CD4-positive, alpha-beta T cell treated with Interleukin-6 for 4 hours (primary cell): ENCODE data around the gene MRTFA.

Source experiments
- DNase-seq: peaks from one replicate; pipeline ENCODE4 v3.0.0-alpha.2; 2020; ENCODE audit warnings: mixed read lengths

Gene MRTFA

DNA sequence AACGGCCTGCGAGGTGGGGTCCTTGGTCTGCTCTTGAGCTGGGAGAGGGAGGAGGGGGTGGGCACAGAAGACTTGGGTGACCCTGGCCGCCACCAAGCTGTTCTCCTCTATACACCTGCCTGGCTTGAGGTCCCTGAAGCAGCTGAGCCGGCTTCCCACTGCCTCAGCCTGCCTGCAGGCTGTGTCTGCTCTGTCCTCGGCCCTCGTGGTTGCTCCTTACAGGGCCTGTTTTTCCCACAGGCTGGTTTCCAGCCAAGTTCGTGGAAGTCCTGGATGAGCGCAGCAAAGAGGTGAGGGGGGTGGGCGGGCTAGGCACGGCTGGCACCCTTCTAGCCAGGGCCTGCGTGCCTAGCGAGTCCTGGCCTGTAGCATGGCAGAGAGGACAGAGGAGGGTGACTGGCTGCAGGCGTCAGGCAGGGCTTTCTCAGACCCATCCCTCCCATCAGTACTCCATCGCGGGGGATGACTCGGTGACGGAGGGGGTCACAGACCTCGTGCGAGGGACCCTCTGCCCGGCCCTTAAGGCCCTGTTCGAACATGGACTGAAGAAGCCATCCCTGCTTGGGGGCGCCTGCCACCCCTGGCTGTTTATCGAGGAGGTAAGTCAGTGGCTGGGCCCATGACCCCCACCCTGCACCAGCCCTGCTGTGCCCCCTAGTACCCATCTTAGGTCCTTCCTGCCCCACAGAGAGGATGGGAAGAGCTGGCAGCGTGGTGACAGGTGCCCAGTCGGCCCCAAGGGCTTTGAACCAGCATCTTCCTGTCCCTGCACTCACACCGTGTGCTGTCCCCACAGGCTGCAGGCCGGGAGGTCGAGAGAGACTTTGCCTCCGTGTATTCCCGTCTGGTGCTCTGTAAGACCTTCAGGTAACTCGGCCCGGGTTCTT is 228.4 kb downstream of the MRTFA start:
- no peak for DNase-seq

DNA sequence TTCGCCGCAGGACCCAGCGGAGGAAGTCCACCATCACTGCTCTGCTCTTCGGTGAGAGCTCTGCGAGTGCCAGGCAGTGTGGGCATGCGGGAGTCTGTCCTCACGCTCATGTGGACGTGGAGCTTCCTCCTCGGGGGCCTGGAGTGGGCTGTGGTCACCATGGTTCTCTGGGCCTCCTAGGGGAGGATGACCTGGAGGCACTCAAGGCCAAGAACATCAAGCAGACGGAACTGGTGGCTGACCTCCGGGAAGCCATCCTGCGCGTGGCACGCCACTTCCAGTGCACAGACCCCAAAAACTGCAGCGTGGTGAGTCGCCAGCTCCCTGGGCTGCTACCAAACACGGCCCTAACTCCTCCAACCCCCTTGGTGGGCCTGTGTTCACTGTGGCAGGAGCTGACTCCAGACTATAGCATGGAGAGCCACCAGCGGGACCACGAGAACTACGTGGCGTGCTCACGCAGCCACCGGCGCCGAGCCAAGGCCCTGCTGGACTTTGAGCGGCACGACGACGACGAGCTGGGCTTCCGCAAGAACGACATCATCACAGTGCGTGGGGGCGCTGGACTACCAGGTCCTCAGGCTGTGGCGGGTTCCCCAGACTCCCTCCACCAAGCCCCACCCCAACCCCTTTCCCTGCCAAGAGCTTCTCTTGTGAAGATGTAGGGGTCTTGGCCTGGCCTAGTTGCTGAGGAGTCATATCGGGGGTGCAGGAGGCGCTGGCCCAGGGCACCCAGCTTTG is 229.3 kb downstream of the MRTFA start:
- no peak for DNase-seq

DNA sequence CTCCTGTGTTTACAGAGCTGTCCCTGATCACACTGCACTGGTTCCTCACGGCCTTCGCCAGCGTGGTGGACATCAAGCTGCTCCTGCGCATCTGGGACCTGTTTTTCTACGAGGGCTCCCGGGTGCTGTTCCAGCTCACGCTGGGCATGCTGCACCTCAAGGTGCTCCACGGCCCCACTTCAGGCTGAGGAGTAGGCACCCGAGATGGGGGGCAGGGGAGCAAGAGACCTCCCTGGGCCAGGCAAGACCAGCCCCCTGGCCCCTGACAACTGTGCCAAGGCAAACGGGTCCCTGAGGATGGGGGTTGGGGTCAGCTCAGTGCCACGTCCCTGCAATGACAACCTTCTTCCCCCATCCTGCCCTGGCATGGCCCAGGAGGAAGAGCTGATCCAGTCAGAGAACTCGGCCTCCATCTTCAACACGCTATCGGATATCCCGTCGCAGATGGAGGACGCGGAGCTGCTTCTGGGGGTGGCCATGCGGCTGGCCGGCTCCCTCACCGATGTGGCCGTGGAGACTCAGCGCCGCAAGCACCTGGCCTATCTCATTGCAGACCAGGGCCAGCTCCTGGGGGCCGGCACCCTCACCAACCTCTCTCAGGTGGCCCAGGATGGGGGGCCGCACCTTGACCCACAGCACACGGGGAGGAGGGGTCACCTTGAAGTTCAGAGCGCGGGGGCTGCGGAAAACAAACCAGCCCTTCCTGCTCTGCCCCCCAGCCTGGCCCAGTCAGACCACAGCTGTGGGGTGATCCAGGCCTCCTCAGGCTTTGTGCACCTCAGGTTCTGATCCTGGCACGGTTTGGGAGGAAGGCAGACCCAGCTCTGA is 230.2 kb downstream of the MRTFA start:
- no peak for DNase-seq

DNA sequence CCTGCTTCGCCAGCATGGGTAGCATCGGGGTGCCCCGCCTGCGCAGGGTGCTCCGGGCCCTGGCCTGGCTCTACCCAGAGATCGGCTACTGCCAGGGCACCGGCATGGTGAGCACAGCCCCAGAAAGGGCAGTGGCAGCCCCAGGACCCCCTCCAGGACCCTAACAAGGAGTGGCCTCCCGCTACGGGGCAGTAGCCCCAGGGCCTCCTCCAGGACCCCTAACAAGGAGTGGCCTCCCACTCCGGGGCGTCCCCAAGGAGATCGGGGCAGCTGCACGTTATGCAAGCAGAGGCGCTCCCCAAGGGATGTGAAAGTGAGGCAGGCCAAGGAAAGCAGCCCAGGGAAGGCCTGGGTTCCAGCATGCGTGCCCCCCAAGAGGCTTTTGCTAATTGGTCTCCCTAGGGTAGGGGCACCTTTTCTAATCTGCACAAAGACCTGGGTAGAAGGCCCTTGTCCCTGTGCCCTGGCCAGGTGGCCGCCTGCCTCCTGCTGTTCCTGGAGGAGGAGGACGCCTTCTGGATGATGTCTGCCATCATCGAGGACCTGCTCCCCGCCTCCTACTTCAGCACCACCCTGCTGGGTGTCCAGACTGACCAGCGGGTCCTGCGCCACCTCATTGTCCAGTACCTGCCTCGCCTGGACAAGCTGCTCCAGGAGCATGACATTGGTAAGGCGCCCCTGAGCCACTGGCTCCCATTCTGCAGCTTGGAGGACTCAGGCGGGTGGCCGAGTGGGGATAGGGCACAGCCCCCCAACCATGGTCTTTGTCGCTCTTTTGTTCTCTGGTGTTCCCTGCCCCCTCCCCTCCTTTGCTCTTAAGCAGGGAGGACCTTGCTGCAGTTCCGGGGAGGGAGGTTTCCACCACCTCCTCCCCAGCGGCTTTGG is 231.1 kb downstream of the MRTFA start:
- no peak for DNase-seq

DNA sequence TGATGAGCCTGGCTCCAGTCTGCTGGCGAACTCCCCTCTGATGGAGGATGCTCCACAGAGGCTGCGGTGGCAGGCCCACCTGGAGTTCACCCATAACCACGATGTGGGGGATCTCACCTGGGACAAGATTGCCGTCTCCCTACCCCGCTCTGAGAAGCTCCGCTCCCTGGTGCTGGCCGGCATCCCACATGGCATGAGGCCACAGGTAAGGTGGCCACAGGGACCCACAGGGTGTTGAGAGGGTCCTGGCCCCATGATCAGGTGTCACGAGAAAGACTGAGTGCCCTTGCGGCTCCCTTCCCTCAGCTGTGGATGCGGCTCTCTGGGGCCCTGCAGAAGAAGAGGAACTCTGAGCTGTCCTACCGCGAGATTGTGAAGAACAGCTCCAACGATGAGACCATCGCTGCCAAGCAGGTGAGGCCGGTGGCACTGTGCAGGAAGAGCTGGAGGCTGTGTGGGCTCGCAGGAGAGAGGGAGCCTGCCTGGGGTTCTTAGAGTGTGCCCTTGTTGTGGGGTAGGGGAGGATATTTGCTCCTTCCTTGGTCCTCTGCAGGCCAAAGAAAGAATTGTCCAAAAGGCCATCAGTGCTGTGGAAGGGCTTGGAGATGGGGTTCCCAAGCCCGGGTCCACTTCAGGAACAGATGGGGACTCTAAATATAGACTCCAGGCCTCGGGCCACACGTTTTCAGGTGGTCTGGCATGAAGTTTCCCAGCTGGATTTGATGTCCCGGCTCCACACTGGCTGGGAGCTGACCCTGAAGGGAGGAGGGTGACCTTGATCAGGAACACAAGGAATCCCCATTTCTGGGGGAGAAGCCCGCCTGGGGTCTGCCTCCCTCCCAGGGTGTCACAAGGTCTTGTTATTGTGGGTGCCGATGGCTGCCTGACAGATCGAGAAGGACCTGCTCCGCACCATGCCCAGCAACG is 232.0 kb downstream of the MRTFA start:
- no peak for DNase-seq

DNA sequence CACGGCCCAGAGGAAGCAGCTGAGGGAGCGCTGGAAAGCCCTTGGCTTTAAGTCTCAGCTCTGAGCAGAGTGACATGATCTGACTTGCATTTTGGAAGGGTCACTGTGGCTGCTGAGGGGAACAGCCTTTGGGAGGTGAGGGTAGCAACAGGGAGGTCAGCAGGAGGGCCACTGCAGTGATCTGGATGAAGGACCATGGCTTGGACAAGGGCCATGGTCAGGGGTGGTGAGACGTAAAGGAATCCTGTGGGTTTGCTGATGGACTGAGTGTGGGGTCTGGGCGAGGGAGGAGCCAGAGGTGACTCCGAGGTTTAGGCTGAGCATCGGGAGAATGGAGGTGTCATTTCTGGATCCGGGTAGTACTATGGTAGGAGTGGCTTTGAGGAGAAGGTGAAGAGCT is 232.9 kb downstream of the MRTFA start:
- no peak for DNase-seq

DNA sequence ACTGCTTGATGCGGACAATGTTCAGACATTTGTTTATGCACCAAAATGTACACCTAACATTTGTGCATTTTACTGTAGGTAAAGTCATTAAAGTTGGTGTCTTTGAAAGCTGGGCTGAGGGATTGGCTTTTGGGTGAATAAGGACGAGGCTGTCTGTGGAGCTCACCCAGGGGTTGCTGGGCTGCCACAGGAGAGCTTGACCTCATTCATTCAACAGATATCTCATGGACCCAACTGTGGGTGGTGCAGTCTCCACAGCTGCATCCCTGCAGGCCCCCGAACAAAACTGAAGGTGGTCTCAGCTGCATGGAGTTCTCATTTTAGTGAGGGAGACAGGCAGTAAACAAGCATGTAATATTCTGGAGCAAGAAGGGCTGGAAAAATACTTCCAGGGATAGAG is 233.4 kb downstream of the MRTFA start:
- DNase-seq = no peak

DNA sequence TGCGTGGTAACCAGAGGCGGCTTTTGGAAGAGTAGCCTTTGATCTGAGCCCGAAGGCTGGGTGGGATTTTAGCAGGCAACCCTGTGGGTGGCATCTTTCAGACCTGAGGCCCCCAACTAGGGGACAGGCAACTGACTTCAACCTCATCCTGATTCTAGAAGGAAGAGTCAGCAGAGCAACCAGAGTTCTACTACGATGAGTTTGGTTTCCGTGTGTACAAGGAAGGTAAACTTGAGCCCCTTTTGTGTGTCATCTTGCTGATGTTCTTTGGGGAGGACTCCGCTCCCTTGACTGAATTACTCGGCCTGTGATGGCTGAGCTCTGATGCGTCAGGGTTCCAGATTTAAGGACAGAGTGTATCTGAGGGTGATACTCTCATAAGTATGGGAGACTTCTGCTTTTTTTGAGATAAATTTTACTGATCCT is 234.5 kb downstream of the MRTFA start:
- DNase-seq = peak; percentile 20

DNA sequence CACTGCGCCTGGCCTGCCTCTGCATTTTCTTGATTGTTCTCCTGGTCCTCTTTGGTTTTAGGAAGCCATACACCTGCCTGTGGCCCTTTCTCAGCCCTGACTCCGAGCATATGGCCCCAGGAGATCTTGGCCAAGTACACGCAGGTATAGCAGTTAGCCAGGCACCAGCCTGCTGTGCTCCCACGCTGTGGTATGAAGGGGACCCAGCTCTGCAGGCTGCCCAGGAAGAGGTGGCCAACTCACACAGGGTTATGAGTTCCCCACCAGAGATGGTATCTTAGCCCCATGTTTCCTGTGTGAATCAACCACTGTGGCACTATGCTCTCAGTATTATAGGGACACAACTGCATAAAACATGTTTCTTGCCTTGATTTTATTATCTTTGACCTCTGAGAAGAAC is 235.0 kb downstream of the MRTFA start:
- peak; percentile 74 for DNase-seq

DNA sequence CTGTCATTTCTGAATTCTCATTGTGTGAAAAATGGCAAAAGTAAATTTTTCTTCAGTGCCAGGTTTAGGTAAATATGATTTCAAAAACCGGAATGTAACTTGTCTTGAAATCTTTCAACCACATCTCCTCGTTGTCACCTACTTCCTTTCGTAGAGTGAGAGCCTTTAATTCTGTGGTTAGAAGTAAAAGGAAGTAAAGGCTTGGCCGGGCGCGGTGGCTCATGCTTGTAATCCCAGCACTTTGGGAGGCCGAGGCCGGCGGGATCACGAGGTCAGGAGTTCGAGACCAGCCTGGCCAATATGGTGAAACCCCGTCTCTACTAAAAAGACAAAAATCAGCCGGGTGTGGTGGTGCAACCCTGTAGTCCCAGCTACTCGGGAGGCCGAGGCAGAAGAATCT is 236.4 kb downstream of the MRTFA start:
- DNase-seq = peak; percentile 72

DNA sequence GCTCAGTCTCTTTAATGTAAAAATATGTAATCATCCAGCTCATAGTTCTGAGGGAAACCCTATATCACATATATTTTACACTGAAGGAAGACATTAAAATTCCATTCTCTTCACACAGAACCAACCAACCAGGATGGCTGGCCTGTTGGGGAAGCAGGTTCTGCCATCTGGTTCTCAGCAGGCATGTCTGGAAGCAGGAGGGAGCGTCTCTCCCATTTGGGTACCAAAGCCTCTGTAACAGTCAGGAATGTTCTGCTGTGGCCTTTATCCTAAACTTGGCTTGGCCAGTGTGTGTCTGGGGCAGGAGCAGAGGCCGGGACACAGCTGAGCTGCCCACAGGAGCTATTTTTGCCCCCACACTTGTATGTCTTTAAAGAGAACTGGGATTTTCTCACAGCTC is 236.9 kb downstream of the MRTFA start:
- DNase-seq = no peak

DNA sequence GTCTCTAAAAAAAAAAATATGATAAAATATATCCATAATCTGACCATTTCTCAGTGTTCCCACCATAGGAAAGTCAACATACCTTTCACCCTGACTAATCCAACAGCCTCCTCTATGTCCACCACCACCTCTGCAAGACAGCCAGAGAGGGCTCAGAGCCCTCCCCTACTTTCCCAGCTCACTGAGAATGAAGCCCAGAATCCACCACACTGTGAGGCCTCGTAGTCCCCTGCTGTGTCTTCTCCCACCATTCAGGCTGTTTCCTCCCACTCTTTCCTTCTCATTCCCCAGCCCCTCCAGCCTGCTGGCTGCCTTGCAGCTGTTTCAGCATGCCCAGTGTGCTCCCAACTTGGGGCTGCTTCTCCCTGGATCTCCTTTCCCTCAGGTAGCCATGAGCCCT is 239.1 kb downstream of the MRTFA start:
- DNase-seq = no peak

DNA sequence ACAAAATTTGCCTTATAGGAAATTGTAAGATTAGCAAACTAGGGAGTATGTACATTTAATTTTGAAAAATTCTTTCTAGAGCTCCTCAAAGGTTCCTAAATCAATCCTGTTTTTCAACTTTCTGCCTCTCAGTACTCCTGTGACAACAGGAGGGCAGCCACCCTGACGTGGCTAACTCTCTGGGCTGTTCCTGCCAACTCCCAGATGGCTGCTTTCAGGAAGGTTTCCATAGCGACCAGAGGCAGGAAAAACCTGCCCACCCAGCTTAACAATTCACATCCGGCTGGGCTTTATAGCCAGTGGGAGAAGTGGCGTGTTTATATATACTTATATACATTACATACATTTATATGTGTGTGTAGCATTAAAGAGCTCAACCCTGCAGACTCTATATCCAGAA is 239.6 kb downstream of the MRTFA start:
- DNase-seq = no peak

DNA sequence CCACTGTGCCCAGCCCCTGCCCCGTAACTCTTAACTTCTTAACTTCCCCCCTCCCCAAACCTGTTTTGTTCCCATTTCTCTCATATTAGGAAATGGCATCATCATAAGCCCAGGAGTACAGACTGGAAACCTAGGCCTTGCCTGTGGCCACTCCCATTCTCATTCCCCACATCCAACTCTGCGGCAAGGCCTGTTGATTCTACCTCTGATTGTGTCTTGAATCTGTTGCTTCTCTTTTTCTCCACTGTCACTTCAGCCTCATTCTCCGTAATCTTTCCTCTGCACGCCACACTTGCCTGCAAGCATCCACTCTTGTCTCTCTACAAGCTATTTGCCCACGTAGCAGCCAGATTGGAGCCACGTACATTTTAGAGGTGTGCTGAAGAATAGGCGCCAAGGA is 240.9 kb downstream of the MRTFA start:
- no peak for DNase-seq

DNA sequence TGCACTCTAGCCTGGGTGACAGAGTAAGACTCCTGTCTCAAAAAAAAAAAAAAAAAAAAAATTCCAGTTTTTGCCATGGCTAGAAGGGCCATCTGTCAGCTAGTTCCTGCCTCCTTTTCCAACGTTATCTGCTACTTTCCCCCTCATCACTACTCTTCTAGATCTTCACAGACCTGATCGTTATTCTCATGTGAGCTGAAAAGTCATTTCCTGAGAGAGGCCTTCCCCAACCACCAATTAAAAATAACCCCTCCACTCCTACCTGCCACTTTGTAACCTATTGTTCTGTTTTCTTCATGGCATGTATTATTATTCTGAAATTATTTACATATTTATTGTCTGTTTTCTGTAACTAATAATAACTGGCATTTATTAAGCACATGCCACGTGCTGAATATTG is 241.9 kb downstream of the MRTFA start:
- no peak for DNase-seq

DNA sequence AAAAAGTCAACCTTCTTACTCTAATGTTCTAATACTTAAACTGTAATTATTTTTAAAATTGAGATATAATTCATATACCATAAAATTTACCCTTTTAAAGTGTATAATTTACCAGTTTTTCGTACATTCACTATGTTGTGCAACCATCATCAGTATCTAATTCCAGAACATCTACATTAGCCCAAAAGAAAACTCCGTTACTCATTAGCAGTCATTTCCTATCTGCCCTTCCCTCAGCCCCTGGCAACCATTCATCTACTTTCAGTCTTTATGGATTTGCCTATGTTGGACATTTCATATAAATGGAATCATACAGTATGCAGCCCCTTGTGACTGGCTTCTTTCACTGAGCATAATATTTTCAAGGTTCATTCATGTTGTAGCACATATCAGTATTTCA is 243.9 kb downstream of the MRTFA start:
- DNase-seq = no peak

DNA sequence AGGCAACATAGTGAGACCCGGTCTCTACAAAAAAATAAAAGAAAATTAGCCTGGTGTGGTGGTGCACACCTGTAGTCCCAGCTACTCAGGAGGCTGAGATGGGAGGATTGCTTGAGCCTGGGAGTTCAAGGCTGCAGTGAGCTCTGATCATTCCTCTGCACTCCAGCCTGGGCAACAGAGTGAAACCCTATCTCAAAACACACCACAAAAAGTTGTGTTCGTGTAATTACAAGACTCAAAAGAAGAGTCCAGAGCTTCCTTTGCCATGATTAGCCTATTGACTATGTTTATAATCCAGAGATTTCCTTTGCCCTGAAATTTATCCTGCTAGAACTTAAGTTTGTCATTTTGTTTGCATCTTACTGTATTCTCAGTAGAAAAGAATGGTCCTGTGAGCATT is 245.1 kb downstream of the MRTFA start:
- DNase-seq = no peak

DNA sequence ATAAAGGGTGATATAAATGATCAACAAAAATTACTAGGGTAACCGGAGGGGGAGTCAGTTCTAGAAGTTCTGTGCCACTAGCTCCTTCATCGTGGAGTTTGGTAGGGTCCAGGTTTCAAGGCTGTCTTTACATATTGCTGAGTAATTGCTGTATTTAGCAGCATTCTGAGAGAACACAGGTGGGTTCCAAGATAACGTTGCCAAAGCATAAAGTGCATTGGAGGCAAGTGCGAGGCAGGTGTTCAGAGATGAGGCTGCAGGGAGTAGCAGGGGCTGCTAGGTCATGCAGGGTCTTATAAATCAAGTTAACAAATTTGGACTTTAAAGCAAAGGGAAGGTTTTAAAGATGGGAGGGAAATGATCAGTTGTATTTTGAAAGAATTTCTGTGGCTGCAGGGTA is 248.3 kb downstream of the MRTFA start:
- no peak for DNase-seq

DNA sequence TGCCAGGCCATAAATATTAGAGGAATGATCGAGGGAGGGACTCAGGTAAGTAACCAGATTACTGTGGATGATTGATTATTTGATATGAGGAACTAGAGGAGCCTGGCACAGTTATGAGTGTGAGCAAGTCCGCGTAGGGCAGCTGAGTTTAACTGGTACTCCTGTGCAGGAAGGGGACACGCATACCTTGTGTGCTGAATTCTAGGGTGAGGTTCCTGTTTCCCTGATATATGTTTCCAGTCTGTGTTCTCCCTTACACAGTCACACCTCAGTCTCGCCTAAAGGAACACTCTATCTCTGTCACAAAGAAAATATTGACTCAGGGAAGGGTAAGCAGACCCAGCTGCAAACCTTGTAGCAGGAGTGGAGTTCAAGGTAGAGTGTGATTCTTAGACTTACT is 248.8 kb downstream of the MRTFA start:
- DNase-seq = no peak

DNA sequence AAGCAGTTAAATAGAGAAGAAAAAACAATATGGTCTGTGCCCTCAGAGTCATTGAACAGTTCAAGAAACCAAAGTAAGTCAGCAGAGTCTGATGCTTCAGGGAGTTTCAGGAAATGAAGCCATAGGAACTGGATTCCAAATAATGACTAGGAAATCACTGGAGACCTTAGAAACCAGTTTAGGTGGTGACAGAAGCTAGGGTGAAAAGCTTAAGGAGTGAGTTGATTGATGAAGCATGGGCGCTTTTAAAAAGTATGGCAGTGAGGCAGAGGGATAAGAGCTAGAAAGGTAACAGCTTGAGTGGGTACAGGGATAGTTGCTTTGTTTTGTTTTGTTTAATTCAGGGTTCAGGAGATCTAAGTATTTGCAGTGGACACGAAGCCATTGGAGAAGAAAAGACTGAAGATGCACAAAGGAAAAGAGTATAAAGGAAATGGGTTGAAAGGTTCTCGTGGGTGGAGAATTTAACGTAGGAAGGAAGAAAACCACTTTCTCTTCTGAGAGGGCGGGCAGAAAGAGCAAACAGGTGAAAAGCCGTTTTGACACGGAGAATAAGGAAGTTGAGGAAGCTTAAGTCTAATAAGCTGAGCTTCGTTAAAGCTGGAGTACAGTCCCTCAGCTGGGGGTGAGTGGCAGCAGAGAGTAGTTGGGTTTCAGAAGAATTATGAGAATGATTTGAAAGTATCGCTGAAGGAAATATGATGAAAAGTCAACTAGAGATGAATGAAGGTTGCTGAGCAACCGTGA is 251.3 kb downstream of the MRTFA start:
- peak; percentile 57 for DNase-seq
